ENCODE measurements around the gene SLCO2A1. TPM values are rescaled to one million over a fixed set of nuclear protein-coding genes. Genes with fewer than 3 reads are reported as not detected.

SLCO2A1 gene
- total and polyA plus RNA-seq, 2 of the 4 experiments (the other 2 are of a cell fraction): under 0.01 to 1.5 TPM

DNA sequence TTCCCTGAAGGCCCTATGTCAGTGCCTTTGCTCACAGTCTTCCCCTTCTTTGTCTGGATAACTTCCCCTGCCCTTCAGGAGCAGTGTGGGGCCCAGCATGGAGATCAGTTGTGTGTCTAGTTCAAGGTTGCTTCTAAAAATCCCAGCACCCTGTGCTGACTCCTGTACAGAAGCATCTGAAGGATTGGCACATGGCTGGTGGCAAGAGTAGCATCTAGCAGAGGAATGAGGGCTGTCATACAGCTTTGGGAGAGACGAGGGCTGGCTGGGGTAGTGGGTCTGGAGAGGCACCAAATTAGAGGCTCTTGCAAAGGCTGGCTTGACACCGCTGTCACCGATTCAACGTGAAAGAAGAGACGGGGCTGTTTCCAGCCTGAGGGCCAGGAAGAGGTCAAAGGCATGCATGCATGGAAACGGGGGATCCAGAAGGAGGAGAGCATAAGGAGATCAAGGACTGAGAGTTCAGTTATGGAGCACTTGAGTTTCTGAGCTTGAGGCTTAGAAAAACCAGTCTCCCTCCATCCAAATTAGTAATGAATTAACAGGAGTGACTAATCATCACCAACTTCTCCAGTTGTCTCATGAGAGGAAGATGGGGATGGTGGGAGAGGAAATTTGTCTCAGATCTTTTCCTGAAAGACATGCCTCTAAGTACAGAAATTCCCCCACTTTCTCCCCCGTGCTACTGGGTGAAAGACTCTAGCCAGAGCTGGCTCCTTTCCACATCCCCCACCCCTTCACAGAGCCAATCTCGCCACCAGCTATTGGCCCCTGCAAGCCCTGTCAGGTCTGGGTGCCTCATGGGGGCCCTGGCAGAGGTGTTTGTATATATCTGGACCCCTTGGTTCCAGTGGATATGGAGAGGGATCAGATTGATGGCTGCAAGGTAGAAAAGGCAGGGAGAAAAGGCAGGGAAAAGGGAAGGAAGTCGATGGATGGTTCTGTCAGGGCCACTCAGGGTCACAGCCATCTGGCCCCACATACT, 45.9 kb downstream of the SLCO2A1 start:
- TF ChIP-seq, protein P1, sequence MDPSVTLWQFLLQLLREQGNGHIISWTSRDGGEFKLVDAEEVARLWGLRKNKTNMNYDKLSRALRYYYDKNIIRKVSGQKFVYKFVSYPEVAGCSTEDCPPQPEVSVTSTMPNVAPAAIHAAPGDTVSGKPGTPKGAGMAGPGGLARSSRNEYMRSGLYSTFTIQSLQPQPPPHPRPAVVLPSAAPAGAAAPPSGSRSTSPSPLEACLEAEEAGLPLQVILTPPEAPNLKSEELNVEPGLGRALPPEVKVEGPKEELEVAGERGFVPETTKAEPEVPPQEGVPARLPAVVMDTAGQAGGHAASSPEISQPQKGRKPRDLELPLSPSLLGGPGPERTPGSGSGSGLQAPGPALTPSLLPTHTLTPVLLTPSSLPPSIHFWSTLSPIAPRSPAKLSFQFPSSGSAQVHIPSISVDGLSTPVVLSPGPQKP (IDR thresholded peaks at IDR 0.05; ENCODE audit: borderline replicate concordance, low read depth, low read length): no peak
- no peak for TF ChIP-seq MAFK (IDR thresholded peaks at IDR 0.05; ENCODE audit: low read depth, low read length)
- no peak for TF ChIP-seq MAZ (IDR thresholded peaks at IDR 0.05; ENCODE audit: borderline replicate concordance, low read depth, low read length)
- no peak for TF ChIP-seq CHD1 (IDR thresholded peaks at IDR 0.05; ENCODE audit: low read depth, low read length)
- no peak for TF ChIP-seq RAD21 (IDR thresholded peaks at IDR 0.05; ENCODE audit: low read length)
- TF ChIP-seq SMC3 (IDR thresholded peaks at IDR 0.05; ENCODE audit: low read depth, low read length): no peak
- TF ChIP-seq FOS (IDR thresholded peaks at IDR 0.05; ENCODE audit: low read depth, low read length): no peak
- TF ChIP-seq CEBPB (IDR thresholded peaks at IDR 0.05; ENCODE audit: low read depth, low read length): no peak
- TF ChIP-seq RFX5 (IDR thresholded peaks at IDR 0.05; ENCODE audit: low read depth, low read length): no peak
- TF ChIP-seq NFE2L2 (IDR thresholded peaks at IDR 0.05; ENCODE audit: low read depth, low read length): no peak
- no peak for TF ChIP-seq MXI1 (IDR thresholded peaks at IDR 0.05; ENCODE audit: borderline replicate concordance, low read depth, low read length)
- TF ChIP-seq USF2 (IDR thresholded peaks at IDR 0.05; ENCODE audit: low read depth, low read length): no peak
- no peak for TF ChIP-seq RCOR1 (IDR thresholded peaks at IDR 0.05; ENCODE audit: insufficient replicate concordance, low read length)
- no peak for TF ChIP-seq POLR2A (IDR thresholded peaks at IDR 0.05; ENCODE audit: low read depth, low read length)
- Histone ChIP-seq H3K14ac (replicated peaks; ENCODE audit: low read depth, low read length) (no peak overlapping the region), H3K4me3 (ENCODE audit: insufficient read depth, low read depth, low read length) (no peak overlapping the region), H4K5ac (ENCODE audit: low read depth, low read length) (no peak overlapping the region), H2BK5ac (ENCODE audit: low read depth, low read length, poor library complexity, severe bottlenecking) (no peak overlapping the region), H2AK9ac (replicated peaks; ENCODE audit: low read depth, low read length, poor library complexity) (no peak overlapping the region), H2AFZ (replicated peaks; ENCODE audit: low read length, poor library complexity) (no peak overlapping the region), H3K56ac (ENCODE audit: extremely low read depth, insufficient read depth, low read length) (no peak overlapping the region), H2BK20ac (ENCODE audit: low read depth, low read length) (no peak overlapping the region), H3K36me3 (ENCODE audit: control insufficient read depth, insufficient read depth, low read length) (no peaks in the 10 kb centered on the region), H3K23ac (ENCODE audit: low read depth, low read length) (no peak overlapping the region), H2BK15ac (ENCODE audit: low read depth, low read length) (no peak overlapping the region), H4K20me1 (ENCODE audit: insufficient read depth, low read length) (no peaks in the 10 kb centered on the region), H4K8ac (ENCODE audit: low read depth in 2 of 2, low read length in 2 of 2) (no peak overlapping the region), H4K91ac (ENCODE audit: insufficient read depth, low read depth, low read length) (no peak overlapping the region), H3K27ac (ENCODE audit: insufficient read depth, low read length) (no peak overlapping the region), H3K18ac (ENCODE audit: low read depth, low read length) (no peak overlapping the region), H3K9me3 (ENCODE audit: control insufficient read depth, insufficient read depth, low read length) (no peaks in the 10 kb centered on the region), H3K4me2 (ENCODE audit: low read depth, low read length) (no peak overlapping the region), H2AK5ac (ENCODE audit: low read depth, low read length) (no peak overlapping the region), H3K4ac (ENCODE audit: low read depth, low read length) (no peak overlapping the region), H3K9ac (ENCODE audit: low read depth, low read length) (no peak overlapping the region), H3K27me3 (ENCODE audit: control insufficient read depth, insufficient read depth, low read length) (no peaks in the 10 kb centered on the region; the same call in 1 of the 2 replicates), H2BK120ac (ENCODE audit: low read depth, low read length) (no peak overlapping the region), H3K4me1 (ENCODE audit: control insufficient read depth, insufficient read depth, low read length) (no peaks in the 10 kb centered on the region), H3K79me1 (ENCODE audit: low read depth in 1 of 2, low read length in 2 of 2) (no peaks in the 10 kb centered on the region), H3K9me1 (ENCODE audit: insufficient read depth, low read length) (no peaks in the 10 kb centered on the region; the same call in 1 of the 2 replicates)
- no TSS peak for BruUV-seq (replicated peaks)
- no peak for ATAC-seq (ENCODE audit: low read depth)
- DNase-seq: no peak
- in situ Hi-C loops (cut with MboI; ENCODE audit: low sequenced_read_pairs) (no loop called here), intact Hi-C loops (cut with micrococcal nuclease) (no loop called here), dilution Hi-C loops (cut with HindIII; ENCODE audit: low sequenced_read_pairs, unreplicated experiment) (no loop called here)
- ChIA-PET POLR2A (ENCODE audit: unreplicated experiment) (no interaction called here), CTCF (no interaction called here)
- 80% methylated on average over 2 of the region's 9 CpGs; no CpG with 5 or more reads in 1 of the 2 experiments for WGBS, 2 experiments (ENCODE audit: extremely low coverage in 2 of 2, insufficient read length in 1 of 2)
